Measurements from ENCODE around the gene GALNS. TPM values are rescaled to one million over a fixed set of nuclear protein-coding genes. Genes with fewer than 3 reads are reported as not detected.

Gene GALNS
- total and polyA plus RNA-seq, 2 experiments from 2014 or later = 9.7 to 18.8 TPM

- peak overlapping the region; percentile 55; the same call in 1 of the 2 replicates for H3K27ac ChIP-seq (ENCODE audit: low read depth)
These were observed 47.6 kb downstream of the GALNS start for GRCh38 chr16:88809068-88809675.

DNA sequence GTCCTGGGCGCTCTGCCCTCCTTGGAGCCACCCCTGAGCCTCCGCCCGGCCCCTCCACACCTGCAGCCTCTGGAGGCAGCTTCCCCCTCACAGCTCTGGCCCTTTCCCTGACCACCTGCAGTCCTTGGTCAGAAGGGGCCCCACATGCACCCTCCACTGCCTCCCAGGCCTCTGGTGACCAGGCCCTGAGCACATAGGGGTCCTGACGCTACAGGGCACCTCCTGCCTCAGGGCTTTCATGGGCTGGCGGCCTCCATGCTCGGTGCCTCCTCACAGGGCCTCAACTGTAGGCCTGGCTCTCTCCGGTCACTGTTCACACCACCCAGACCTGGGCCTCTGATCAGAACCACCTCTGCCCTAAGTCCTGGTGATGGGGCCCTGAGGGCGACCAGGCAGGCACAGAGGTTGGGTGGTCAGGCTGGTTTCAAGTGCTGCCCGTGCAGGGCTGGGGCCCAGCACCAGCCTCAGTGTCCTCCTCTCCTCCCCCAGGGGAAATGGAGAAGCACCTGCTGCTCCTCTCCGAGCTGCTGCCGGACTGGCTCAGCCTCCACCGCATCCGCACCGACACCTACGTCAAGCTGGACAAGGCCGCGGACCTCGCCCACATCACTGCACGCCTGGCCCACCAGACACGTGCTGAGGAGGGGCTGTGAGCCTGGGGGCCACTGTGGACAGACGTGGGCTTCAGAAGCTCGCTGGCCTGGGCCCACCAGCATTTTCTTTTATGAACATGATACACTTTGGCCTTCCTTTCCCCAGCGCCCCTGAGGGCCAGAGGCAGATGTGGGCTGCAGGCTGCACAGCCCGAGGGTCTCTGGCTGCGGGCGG, 48.9 kb downstream of the GALNS start:
- Histone ChIP-seq H3K36me3 (ENCODE audit: insufficient read depth) (peaks cover 19% of the 10 kb centered on the region), H3K4me1 (ENCODE audit: insufficient read depth) (no peaks in the 10 kb centered on the region; the same call in 1 of the 2 replicates), H3F3A (replicated peaks; ENCODE audit: low read depth) (peaks cover 60% of the 10 kb centered on the region), H3K79me2 (replicated peaks; ENCODE audit: insufficient read depth) (peaks cover 24% of the 10 kb centered on the region), H3K27ac (ENCODE audit: low read depth) (no peak overlapping the region), H4K20me1 (replicated peaks; ENCODE audit: insufficient read depth) (no peaks in the 10 kb centered on the region; the same call in none of the 2 replicates), H2AFZ (no peak overlapping the region), H3K9me2 (ENCODE audit: insufficient read depth) (no peaks in the 10 kb centered on the region), H3K4me2 (no peak overlapping the region), H3K4me3 (no peak overlapping the region), H3K27me3 (ENCODE audit: insufficient read depth) (no peaks in the 10 kb centered on the region)
- Mint-ChIP-seq H3K4me3 (no peak overlapping the region; the same call in 2 of the 3 replicates), H3K9me3 (peaks cover 4% of the 10 kb centered on the region; the same call in 1 of the 3 replicates), H3K27ac (no peak overlapping the region), H3K4me1 (peaks cover 6% of the 10 kb centered on the region; the same call in 1 of the 3 replicates), H3K36me3 (ENCODE audit: low read depth) (peaks cover 62% of the 10 kb centered on the region), H3K27me3 (ENCODE audit: insufficient read depth, low read depth, poor library complexity) (peaks cover 51% of the 10 kb centered on the region)
- ATAC-seq (no peak), DNase-seq (ENCODE audit: low spot score) (no peak)
- TF ChIP-seq, protein P1, sequence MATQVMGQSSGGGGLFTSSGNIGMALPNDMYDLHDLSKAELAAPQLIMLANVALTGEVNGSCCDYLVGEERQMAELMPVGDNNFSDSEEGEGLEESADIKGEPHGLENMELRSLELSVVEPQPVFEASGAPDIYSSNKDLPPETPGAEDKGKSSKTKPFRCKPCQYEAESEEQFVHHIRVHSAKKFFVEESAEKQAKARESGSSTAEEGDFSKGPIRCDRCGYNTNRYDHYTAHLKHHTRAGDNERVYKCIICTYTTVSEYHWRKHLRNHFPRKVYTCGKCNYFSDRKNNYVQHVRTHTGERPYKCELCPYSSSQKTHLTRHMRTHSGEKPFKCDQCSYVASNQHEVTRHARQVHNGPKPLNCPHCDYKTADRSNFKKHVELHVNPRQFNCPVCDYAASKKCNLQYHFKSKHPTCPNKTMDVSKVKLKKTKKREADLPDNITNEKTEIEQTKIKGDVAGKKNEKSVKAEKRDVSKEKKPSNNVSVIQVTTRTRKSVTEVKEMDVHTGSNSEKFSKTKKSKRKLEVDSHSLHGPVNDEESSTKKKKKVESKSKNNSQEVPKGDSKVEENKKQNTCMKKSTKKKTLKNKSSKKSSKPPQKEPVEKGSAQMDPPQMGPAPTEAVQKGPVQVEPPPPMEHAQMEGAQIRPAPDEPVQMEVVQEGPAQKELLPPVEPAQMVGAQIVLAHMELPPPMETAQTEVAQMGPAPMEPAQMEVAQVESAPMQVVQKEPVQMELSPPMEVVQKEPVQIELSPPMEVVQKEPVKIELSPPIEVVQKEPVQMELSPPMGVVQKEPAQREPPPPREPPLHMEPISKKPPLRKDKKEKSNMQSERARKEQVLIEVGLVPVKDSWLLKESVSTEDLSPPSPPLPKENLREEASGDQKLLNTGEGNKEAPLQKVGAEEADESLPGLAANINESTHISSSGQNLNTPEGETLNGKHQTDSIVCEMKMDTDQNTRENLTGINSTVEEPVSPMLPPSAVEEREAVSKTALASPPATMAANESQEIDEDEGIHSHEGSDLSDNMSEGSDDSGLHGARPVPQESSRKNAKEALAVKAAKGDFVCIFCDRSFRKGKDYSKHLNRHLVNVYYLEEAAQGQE (IDR thresholded peaks at IDR 0.05; ENCODE audit: unreplicated experiment) = no peak
- peak; percentile 63 for TF ChIP-seq POLR2AphosphoS5 (IDR thresholded peaks at IDR 0.05; ENCODE audit: low read depth)

More at GRCh38 chr16:88809068-88809675, 47.6 kb downstream of the GALNS start:
- peaks cover 61% of the 10 kb centered on the region for H3K36me3 Mint-ChIP-seq (ENCODE audit: low read depth)
- Histone ChIP-seq H3K4me1 (ENCODE audit: insufficient read depth) (no peaks in the 10 kb centered on the region; the same call in 1 of the 2 replicates), H2AFZ (no peak overlapping the region), H3K79me2 (replicated peaks; ENCODE audit: insufficient read depth) (peaks cover 23% of the 10 kb centered on the region), H3K27me3 (ENCODE audit: insufficient read depth) (no peaks in the 10 kb centered on the region), H3K9me2 (ENCODE audit: insufficient read depth) (no peaks in the 10 kb centered on the region), H3K4me3 (no peak overlapping the region), H3F3A (replicated peaks; ENCODE audit: low read depth) (peaks cover 62% of the 10 kb centered on the region), H3K4me2 (no peak overlapping the region), H3K36me3 (ENCODE audit: insufficient read depth) (peaks cover 19% of the 10 kb centered on the region), H4K20me1 (replicated peaks; ENCODE audit: insufficient read depth) (no peaks in the 10 kb centered on the region; the same call in none of the 2 replicates)
- DNase-seq (ENCODE audit: low spot score) (no peak), ATAC-seq (no peak)
- H3K27me3 Mint-ChIP-seq (ENCODE audit: insufficient read depth, low read depth, poor library complexity) = peaks cover 48% of the 10 kb centered on the region
- peak overlapping the region; percentile 40; the same call in 2 of the 3 replicates for H3K4me3 Mint-ChIP-seq
- TF ChIP-seq, protein P1 (IDR thresholded peaks at IDR 0.05; ENCODE audit: unreplicated experiment) = no peak
- TF ChIP-seq POLR2AphosphoS5 (IDR thresholded peaks at IDR 0.05; ENCODE audit: low read depth) = peak; percentile 63
- peaks cover 4% of the 10 kb centered on the region; the same call in 1 of the 3 replicates for H3K9me3 Mint-ChIP-seq
- H3K27ac Mint-ChIP-seq = peak overlapping the region; percentile 70; the same call in 1 of the 2 replicates
- peaks cover 11% of the 10 kb centered on the region; the same call in 2 of the 3 replicates for H3K4me1 Mint-ChIP-seq

All from GM23338 (cell line).